ENCODE data around the gene SEMA7A.

SEMA7A gene

DNA sequence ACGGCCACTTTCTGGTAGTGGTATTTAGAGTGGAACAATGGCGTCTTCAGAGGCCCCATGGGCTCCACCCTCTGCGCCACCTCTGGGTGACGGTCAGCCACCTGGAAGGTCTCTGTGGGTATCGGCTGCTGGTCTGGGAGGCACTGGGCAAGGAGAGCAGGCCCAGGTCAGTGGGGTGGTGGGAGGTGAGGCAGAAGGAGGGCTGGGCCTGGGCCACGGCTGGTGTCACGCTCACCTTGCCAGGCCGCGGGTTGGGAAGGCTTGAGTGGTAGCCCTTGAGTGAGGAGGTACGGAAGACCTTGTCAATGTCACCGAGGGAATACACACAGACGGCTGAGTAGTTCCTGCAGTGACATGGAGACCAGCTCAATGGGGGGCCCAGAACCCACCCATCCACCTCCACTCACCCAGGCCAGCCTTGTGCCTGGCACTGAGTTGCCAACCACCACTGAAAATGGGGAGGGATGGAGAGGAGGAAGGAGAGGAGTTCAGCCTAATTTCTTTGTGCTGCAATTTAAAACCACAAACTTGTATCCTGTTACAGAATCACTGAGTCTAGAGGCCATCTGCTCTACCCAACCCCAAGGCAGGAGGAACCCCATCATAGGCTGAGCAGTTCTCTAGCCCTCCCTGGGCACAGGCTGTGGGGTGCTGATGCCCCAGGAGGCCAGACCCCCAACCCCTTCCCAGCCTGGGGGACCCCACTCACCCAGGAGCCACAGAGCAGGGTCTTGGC lies 19.0 kb downstream of the SEMA7A start:
- DNase-seq: no peak

DNA sequence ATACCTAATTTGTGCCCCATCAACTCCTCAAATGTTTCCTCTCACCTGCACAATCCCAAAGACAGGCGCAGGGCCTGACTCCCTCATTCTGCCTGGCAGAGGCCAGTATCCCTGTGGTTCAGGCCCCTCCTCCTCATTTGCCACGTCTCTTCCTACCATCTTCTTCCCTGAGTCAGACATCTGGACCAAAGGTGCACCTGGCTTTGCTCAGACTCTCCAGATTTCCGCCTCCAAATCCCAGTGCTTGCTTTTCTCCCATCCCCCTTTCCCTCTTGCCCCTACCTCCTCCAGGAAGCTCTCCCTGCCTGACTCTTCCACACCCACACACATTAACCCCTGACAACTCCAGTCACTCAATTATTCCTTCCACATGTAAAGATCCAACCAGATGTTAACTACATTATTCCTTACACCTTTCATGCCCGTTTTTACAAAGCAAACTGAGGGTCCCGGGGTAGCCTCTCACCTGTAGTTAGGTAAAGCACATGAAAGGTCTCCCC lies 19.6 kb downstream of the SEMA7A start:
- DNase-seq: no peak

DNA sequence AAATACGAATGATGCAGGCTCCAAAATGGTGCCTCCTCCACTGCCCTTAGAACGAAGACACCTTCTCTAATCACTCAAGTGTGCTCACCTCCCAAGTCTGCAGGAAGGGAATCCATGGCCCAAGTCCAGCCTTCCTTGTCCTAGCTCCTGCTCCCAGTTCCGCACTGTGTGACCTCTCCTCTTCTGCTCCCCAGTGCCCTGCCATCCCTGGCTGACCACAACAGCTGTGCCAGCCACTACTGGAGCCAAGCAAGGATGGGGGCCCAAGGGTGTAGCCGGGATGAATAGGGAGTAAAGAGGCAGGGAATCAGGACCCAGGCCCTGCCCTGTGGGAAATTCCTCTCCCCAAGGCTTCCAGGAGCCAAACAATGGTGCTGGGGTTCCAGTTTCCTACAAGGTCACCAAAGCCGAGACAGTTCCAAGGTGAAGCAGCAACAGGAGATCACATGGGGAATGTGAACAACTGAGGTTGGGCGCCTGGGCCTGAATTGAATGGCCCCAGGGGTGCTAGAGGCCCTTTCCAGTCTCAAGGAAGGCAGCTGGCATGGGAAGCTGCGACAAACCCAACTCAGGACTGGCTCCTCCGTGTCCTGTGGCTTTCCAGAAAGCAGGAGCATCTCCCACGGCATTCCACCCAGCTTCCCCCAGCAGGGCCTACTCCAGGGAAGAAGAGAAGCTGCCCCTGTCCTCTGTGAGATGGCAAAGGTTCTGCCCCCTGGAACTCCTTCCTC lies 20.2 kb downstream of the SEMA7A start:
- no peak for DNase-seq

DNA sequence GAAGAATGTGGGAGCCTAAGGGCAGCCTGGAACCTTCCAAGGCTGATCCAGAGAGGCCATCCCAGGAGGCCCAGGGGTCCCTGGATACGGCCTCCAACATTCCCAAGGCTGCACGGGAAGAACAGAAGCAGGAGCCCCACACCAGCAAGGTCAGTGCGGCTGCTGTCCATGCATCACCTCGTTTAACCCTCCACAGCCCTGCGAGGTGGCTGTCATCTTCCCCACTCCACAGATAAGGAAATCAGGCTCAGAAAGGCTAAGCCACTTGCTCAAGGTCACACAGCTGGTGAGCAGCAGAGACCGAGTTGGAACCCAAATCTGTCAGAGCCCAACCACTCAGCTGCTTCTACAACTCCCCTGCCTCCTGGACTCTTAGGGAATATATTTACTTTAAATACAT lies 21.6 kb downstream of the SEMA7A start:
- no peak for DNase-seq

DNA sequence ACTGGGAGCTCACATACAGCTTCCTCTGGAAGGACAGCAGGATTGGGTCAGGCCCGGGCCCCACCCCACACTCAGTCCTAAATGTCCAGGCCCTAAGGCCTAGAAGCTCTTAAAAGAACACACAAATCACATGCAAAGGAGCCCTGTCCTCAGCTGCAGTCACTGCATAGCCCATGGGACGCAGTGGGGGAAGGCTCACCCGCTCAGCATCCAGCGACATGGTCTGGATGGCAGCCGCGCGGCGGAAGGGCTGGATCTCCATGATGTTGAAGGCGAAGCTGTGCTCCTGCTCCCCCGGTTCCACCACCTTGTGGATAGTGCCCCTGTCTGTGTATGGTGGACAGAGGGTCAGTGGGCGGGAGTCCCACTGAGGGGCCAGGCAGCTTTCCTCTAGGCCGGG lies 22.1 kb downstream of the SEMA7A start:
- no peak for DNase-seq

DNA sequence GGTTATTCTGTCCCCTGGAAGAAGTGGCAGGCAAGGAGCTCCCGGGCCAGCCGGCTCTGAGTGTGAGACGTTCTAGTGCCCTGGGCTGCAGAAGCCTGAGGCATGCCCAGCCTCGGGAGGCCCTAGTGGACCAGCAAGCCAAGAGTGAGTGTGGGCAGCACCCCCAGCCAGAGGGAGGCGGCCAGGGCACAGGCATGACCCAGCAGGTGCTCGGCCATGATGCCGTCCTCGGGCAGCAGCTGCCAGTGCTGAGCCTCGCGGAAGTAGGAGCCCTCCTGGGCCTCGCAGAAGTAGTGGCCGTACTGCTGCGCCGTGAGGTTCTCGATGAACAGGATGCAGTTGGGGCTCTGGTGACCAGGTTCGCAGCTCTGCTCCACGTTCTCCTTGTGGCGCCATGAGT lies 23.3 kb downstream of the SEMA7A start:
- no peak for DNase-seq

DNA sequence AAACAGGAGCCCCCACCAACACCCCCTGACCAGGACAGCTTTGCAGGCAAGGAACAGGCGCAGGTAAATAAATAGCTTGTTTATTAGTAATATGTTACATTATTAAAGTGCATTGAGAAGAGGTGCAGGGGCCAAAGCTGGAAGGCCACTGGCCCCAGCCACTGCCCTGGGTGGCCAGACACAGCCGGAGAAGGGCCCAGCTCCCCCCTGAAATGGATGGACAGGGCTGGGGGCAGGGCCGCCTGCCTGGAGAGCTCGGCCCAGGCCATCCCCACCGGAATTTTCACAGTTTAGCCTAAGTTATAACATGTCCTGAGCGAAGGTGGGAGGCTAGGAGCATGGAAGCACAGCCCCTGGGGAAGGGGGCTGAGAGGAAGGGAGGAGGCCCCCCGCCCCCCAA lies 24.5 kb downstream of the SEMA7A start:
- DNase-seq: no peak

DNA sequence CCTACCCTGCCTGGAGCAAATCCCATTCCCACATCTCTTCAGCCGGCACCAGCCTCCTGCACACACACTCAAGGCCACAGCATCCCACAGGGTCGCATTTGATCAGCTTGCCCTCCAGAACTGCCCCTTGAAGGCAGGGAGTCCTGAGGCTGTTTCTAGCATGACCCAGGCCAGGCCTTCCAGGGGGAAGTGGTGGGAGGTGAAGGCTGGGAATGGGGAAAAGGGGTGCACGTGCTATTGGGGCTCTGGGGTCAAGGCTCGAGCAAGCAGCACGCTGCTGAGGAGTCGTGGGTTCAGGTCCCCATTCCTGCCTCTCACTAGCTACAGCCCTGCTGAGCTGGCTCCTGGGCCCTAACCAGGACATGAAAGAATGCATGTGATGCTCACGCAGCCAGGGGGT lies 24.9 kb downstream of the SEMA7A start:
- no peak for DNase-seq

DNA sequence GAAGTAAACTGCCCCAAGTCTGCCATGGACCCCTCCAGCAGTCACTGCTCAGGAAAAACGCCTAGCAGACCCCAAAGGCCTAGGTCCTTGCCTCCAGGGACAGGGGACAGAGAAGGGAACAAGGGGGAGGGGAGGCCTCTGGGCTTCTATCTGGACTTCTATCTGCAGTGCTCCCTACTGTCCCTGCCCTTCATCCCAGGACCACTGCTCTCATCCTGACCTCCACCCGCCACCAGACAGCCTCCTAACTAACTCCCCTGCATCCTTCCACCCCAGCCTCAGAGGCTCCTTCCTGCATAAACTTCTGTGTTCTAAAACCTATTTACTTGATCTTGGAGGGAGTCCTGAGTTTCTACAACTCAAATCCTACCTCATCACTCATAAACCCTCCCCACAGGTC lies 25.4 kb downstream of the SEMA7A start:
- no peak for DNase-seq

DNA sequence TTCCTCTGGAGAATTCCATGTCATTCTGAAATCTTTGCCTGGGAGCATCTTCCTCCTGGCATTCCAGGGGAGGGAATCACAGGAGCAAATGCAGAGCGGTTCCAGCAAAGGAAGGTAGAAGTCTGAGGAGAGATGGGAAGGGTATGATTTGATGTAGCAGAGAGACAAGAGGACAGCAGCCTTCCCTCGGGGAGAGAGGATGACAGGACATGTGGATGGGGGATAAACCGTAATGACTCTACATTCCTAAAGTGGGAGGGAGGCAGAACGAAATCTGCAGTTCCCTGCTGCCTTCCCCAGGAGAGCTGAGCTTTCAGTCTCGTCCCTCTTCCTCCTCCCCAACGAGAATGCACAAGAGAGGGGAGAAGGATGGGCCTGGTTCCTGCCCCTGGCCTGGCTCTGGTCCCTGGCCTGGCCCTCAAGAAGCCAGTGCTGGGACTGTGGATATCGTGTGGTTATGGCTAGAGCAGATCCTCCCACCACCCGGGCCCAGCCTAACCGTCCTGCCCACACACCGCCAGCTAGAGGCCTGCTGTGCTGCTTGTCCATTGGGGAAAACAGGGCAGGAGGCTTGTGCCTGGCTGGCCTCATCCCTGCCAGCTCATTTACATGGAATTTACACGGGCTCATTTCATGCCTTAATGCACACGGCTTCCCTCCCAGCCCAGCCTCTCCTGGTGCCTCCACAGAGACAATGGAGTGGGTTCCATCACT lies 26.6 kb downstream of the SEMA7A start:
- no peak for DNase-seq

DNA sequence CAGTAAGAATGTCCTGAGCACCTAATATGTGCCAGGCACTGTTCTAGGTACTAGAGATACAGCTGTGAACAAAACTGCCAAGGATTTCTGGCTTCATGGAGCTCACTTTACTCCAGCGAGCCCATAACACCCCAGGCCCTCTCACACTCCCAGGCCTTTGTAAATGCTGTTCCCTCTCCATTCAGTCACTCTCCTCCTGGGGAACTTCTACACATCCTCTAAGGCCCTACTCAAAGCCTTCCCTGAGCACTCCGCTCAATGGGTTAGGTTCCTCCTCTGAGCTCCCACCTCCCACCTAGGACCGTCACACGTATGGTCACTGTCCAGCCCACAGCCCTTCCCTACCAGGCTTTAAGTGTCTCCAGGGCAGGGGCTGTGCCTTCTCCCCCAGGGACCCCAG lies 27.2 kb downstream of the SEMA7A start:
- no peak for DNase-seq

DNA sequence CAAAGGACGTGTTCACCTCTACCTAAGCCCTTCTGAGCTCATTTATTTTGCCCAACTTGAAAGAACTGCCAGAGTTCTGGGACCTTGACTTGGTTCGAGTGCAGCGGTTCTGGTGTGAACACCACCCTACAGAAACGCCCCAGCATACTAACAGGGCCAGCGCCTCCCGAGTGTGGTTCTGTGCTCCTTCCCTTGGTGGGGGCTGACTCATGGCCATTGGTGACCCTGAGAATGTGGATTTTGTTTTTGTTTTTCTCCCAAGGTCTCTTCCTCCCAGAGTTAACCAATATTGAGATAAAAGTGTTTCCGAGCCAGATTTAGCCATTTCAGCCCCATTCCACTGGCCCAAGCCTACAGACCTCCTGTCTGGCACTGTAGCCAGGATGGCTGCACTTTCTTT lies 27.9 kb downstream of the SEMA7A start:
- no peak for DNase-seq

DNA sequence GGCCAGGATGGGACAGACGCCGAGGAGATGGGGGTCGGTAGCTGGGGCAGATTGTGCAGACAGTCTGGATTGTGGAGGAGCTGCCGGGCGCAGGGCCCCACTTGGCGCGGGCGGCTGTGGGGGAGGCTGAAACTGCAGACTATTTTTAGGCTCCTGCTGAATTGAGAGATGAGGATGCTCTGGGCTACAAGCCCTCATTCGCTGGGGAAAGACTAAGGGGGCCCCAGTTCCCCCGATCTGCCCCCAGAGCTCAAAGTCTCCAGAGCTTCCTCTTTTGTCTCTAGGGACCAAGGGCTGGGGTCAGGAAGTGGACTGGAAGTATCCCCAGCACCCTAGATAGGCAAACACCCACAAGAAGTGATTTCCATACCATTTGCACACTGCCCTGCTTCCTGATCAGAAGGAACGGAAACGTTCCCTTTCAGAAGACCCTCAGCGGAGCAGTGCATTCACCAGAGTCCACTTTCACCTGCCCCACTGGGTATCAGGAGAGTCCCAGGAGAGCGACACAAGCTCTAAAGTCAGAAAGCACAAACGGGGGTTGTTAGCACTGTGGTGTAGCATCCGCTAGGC lies 29.7 kb downstream of the SEMA7A start:
- DNase-seq: no peak

DNA sequence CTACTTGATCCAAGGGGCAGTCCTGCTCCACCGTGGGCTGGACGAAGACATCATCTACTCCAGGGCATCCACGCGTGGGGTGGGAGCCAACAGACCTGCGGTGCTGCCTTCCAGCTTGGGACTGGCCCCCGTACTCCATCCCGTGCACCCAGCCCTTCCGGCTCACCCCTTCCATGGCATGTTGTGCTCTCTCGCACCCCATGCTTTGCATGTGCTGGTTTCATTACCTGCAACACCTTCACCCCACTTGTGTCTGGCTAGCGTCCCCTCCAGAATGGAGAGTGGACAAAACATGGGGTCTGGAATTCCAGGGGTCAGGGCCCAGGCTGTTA lies 30.2 kb downstream of the SEMA7A start:
- DNase-seq: no peak

DNA sequence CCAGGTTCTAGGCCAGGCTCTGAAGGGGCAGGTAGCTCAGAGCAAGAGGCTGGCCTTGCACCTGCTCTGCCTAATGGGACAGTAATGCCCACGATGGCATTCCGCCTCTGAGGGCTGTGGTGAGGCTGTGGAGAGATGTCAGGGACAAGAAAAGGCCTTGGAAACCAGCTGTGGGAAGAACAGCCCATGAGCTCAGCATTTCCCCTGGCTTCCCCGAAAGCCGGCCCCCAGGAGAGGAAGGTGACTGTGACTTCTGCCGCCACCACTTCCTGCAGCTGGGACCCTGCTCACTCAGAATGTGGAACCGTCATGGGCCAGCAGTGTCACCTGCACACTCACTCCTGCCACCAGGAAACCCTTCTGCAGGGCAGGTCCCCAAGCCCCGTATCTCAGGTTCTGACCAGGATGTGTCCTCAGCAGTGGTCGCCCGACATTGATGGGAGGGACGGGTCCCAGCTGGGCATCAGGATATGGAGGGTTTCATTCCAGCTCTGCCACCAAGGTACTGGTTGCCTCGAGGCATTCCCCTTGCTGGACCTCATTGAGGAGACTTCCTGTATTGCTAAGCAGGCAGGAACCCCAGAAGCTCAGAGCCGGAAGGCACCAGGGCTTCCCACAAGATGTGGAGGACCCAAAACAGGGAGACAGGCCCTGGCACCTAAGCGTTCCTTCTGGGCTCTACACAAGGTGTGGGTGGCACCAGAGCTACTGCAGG lies 30.7 kb downstream of the SEMA7A start:
- DNase-seq: peak; percentile 36

DNA sequence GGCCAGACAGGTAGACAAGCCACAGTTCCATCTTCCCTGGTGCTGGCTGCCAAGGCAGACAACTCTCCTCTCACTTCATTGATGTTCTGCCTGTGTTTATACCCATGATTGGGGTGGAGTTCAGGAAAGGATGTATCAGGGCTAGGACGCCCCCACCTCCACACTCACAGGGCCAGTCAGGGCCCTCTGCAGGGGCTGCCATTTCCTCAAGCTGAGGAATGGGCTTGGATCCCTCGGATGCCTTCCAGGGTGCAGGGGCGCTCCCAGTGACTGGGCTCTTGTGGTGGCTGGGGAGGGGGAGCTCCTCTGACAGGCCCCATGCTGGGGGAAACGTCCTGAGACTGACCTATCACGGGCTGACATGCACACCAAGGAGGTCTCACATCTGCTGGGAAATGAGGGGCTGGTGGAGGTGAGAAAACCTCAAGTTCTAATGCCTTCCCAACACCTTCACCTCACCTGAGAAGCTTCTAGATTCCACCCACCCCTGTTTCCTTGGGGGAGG lies 31.4 kb downstream of the SEMA7A start:
- no peak for DNase-seq

DNA sequence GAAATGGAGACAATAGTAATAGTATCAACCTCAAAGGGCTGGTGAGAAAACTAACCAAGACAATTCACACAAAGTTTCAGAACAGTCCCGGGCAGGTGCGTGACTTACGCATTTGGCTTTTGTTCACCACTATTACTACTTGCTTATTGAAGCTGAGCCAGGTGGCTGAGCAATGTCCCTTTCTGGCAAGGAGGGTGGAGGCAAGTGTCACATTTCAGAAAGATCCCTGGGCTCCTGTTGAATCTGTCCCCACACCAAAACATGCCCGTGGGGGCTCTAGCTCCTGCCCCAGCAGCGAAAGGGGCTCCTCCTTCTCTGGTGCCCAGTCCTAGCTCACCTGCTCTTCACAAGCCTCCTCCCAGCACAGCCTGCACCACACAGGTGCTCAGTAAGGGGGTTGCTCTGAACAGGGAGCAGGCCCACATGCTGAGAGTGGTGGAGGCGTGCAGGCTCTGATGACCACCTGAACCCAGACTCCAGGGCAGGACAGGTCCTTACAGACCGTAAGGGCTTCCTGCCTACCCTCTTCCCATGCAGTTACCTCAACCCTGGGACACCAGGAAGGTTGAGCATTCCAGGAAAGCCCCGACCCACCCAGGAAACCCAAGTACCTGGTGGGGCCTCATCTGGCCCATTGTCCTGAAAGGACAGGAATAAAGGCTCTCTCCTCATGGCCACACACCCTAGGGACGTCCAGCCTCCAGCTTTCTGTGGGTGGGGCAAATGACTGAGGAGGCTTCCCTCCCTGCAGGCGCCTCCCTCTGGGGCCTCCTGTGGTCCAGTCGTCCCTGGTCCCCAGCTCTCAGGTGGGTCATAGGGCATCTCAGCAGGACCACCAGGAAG lies 32.6 kb downstream of the SEMA7A start:
- DNase-seq: no peak

DNA sequence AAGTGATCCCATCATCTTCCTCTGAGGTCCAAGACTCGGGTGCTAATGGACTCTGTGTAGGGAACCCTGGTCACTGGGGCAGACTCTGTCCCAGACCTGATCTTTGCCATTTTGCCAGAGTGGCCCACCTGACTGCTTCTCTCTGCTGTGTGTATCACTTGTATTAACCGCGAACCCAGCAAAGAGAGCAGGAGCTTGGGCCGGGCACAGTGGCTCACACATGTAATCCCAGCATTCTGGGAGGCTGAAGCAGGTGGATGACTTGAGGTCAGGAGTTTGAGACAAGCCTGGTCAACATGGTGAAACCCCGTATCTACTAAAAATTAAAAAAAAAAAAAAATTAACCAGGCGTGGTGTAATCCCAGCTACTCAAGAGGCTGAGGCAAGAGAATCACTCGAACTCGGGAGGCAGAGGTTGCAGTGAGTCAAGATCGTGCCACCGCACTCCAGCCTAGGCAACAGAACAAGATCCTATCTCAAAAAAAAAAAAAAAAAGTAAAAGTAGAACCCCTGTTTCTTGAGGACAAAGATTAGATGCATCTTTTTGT lies 33.4 kb downstream of the SEMA7A start:
- DNase-seq: no peak

DNA sequence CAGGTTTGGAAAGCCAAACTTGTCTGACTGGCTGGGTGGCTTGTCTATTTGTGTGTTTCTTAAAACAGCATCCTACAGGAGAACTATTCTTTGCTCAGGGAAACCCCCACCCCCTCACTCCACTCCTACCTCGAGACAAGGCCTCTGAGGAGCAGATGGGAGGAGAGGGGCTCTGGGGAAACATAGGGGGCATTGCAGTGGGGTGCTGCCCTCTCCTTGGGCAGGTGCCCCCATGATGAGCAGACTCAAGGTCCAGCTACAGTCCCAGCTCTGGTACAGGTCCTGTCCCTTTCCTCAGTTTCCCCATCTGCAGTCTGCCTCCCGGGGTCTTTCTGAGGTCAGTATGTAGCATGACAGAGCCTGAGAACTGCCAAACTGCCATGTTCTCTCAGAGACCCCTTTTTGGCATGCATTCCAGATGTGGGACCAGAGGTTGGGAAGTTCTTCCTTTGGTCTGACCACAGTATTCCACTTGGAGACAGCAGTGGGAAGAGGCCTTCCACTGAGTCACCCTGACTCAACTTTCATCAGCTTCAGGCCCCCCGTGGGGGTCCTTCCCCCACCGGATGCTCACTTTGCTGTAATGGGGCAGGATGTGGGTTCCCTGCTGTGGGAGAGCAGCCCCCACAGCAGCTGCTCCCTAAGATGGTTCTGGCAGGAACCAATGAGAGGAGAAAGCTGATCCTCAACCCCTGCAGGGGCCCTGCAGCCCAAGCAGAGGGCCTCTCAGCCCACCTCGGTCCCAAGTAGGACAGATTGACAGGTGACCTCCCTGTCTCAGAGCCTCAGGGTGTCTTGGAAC lies 34.0 kb downstream of the SEMA7A start:
- no peak for DNase-seq

DNA sequence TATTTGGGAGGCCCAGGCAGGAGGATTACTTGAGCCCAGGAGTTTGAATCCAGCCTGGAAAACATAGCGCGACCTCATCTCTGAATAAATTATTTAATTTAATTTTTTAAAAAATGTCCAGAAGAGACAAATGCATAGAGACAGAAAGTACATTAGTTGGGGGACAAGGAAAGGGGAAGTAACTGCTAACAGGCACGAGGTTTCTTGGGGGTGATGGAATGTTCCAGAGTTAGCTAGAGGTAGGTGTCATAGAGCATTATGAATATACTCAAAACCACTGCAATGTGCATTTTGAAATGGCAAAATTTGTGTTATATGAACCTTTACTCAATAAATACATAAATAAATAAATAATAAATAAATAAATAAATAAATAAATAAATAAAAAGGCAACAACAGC lies 34.7 kb downstream of the SEMA7A start:
- DNase-seq: no peak

DNA sequence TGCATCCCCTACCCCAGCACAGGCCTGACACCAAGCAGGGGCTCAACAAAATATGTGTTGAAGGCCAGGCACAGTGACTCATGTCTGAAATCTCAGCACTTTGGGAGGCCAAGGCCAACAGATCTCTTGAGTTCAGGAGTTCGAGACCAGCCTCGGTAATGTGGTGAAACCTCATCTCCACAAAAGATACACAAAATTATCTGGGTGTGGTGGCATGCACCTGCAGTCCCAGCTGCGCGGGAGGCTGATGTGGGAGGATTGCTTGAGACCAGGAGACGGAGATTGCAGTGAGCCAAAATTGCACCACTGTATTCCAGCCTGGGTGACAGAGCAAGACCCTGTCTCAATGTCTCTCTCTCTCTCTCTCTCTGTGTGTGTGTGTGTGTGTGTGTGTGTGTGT lies 35.6 kb downstream of the SEMA7A start:
- no peak for DNase-seq

Measured in activated CD4-positive, alpha-beta T cell treated with anti-CD3 and anti-CD28 coated beads, Interleukin-2, amount 50 U/mL, for 1 hour (primary cell).